HG03378 (cell line): Measurements from ENCODE around the gene IL3.

Experiments
- ATAC-seq: cut with Tn5 transposase; IDR thresholded peaks from one replicate; pipeline ENCODE4 v1.9.1; 2021; ENCODE audit warnings: mild to moderate bottlenecking, moderate library complexity; ENCODE audit not compliant: unreplicated experiment

The IL3 gene

GRCh38 chr5:132025403-132025971, 35.0 kb upstream of the IL3 start:
- ATAC-seq: no peak

- ATAC-seq: peak; percentile 16
Measured at GRCh38 chr5:132026516-132027008, 33.9 kb upstream of the IL3 start.

- peak; percentile 54 for ATAC-seq
Measured at GRCh38 chr5:132027027-132027426, 33.4 kb upstream of the IL3 start.

- ATAC-seq: no peak
Measured at GRCh38 chr5:132029609-132030330, 30.7 kb upstream of the IL3 start.

- no peak for ATAC-seq
Measured at GRCh38 chr5:132030610-132031009, 29.8 kb upstream of the IL3 start.

- ATAC-seq: no peak
Measured at GRCh38 chr5:132032196-132032595, 28.3 kb upstream of the IL3 start.

GRCh38 chr5:132033122-132033521, 27.3 kb upstream of the IL3 start:
- ATAC-seq: no peak

GRCh38 chr5:132037353-132037752, 23.1 kb upstream of the IL3 start:
- ATAC-seq: no peak

- ATAC-seq: no peak
Measured at GRCh38 chr5:132044207-132044606, 16.2 kb upstream of the IL3 start.

GRCh38 chr5:132046880-132047299, 13.6 kb upstream of the IL3 start:
- ATAC-seq: no peak

- no peak for ATAC-seq
Measured at GRCh38 chr5:132049093-132049492, 11.4 kb upstream of the IL3 start.

- ATAC-seq: no peak
Measured at GRCh38 chr5:132049559-132049958, 10.9 kb upstream of the IL3 start.

- no peak for ATAC-seq
Measured at GRCh38 chr5:132050136-132050535, 10.3 kb upstream of the IL3 start.

GRCh38 chr5:132050661-132051552, 9.5 kb upstream of the IL3 start:
- no peak for ATAC-seq

GRCh38 chr5:132052520-132052919, 7.9 kb upstream of the IL3 start:
- ATAC-seq: no peak

GRCh38 chr5:132053483-132053882, 7.0 kb upstream of the IL3 start:
- no peak for ATAC-seq

- ATAC-seq: no peak
Measured at GRCh38 chr5:132054031-132054696, 6.3 kb upstream of the IL3 start.

- no peak for ATAC-seq
Measured at GRCh38 chr5:132054697-132055440, 5.6 kb upstream of the IL3 start.

- no peak for ATAC-seq
Measured at GRCh38 chr5:132055441-132055807, 5.0 kb upstream of the IL3 start.

GRCh38 chr5:132055808-132056609, 4.4 kb upstream of the IL3 start:
- ATAC-seq: no peak
